WTC11 (cell line): ENCODE measurements around the gene PROX2. TPM values are rescaled to one million over a fixed set of nuclear protein-coding genes. Genes with fewer than 3 reads are reported as not detected.

Source experiments
- ATAC-seq: fragments of 200-7000 bp; cut with Tn5 transposase; 2 replicates; pipeline ENCODE4 v1.10.0; 2021; ENCODE audit warnings: mild to moderate bottlenecking, moderate library complexity
- CTCF ChIA-PET: fragments of 300-600 bp; sonication (Branson Sonifier 250); formaldehyde crosslinking; loops from one replicate; lab custom pipeline; 2021; ENCODE audit warnings: antibody characterized with exemption; lab: Charles Lee
- POLR2A ChIA-PET: fragments of 350-600 bp; sonication (Branson Sonifier 250); formaldehyde crosslinking; loops from one replicate; lab custom pipeline; 2021; ENCODE audit warnings: antibody characterized with exemption; lab: Charles Lee
- DNase-seq: peaks from one replicate; pipeline ENCODE4 v3.0.0; 2021; ENCODE audit warnings: low spot score
- H3K27ac Mint-ChIP-seq: 2 replicates; pipeline ENCODE4 v1.8.0; 2021; ENCODE audit warnings: mixed read lengths
- H3K27me3 Mint-ChIP-seq: 2 replicates; pipeline ENCODE4 v1.8.0; 2021; ENCODE audit warnings: low read depth, mild to moderate bottlenecking, moderate library complexity, mixed read lengths
- H3K36me3 Mint-ChIP-seq: 2 replicates; pipeline ENCODE4 v1.8.0; 2021; ENCODE audit warnings: mixed read lengths
- H3K4me1 Mint-ChIP-seq: 2 replicates; pipeline ENCODE4 v1.8.0; 2022; ENCODE audit warnings: mixed read lengths
- H3K4me3 Mint-ChIP-seq: 2 replicates; pipeline ENCODE4 v1.8.0; 2021; ENCODE audit warnings: mild to moderate bottlenecking, moderate library complexity, mixed read lengths
- H3K9me3 Mint-ChIP-seq: 2 replicates; pipeline ENCODE4 v1.8.0; 2021; ENCODE audit warnings: mixed read lengths
- CREB1 ChIP-seq: sonication (generic); formaldehyde crosslinking; IDR thresholded peaks from 2 replicates; pipeline ENCODE4 v1.8.0; 2023; ENCODE audit warnings: mild to moderate bottlenecking, missing genetic modification reagents
- ELF4 ChIP-seq: sonication (generic); formaldehyde crosslinking; IDR thresholded peaks from 2 replicates; pipeline ENCODE4 v1.8.1; 2022; ENCODE audit warnings: low read depth, mild to moderate bottlenecking, moderate library complexity, missing genetic modification reagents
- EMX1 ChIP-seq: fragments of 250-450 bp; sonication (Bioruptor Pico); IDR thresholded peaks from 2 replicates; pipeline ENCODE4 v1.8.0; 2021; ENCODE audit warnings: mild to moderate bottlenecking
- FOXK1 ChIP-seq: sonication (generic); formaldehyde crosslinking; IDR thresholded peaks from 2 replicates; pipeline ENCODE4 v1.8.0; 2022; ENCODE audit warnings: mild to moderate bottlenecking, moderate library complexity, missing genetic modification reagents
- GTF2I ChIP-seq: fragments of 250-450 bp; sonication (Bioruptor Pico); conservative IDR thresholded peaks from 2 replicates; pipeline ENCODE4 v1.4.0; 2021; ENCODE audit warnings: mild to moderate bottlenecking
- JAZF1 ChIP-seq: fragments of 250-450 bp; sonication (Bioruptor Pico); IDR thresholded peaks from 2 replicates; pipeline ENCODE4 v1.9.0; 2021; ENCODE audit warnings: moderate library complexity, mild to moderate bottlenecking, inconsistent platforms
- MYBL2 ChIP-seq: sonication (generic); formaldehyde crosslinking; IDR thresholded peaks from 2 replicates; pipeline ENCODE4 v1.8.1; 2023; ENCODE audit warnings: mild to moderate bottlenecking, moderate library complexity, missing genetic modification reagents
- NFE2L1 ChIP-seq: sonication (generic); formaldehyde crosslinking; IDR thresholded peaks from 2 replicates; pipeline ENCODE4 v1.8.1; 2023; ENCODE audit warnings: missing genetic modification reagents
- NFYB ChIP-seq: sonication (generic); formaldehyde crosslinking; conservative IDR thresholded peaks from 2 replicates; pipeline ENCODE4 v1.8.0; 2022; ENCODE audit warnings: low read depth, missing genetic modification reagents
- PRRX2 ChIP-seq: fragments of 250-450 bp; sonication (Bioruptor Pico); IDR thresholded peaks from 2 replicates; pipeline ENCODE4 v1.8.0; 2021; ENCODE audit warnings: mild to moderate bottlenecking
- TCF7 ChIP-seq: sonication (generic); formaldehyde crosslinking; IDR thresholded peaks from 2 replicates; pipeline ENCODE4 v1.8.0; 2022; ENCODE audit warnings: mild to moderate bottlenecking, low read depth, missing genetic modification reagents, moderate library complexity
- TEAD1 ChIP-seq: sonication (generic); formaldehyde crosslinking; IDR thresholded peaks from 2 replicates; pipeline ENCODE4 v1.8.0; 2022; ENCODE audit warnings: mild to moderate bottlenecking, missing genetic modification reagents
- ZNF396 ChIP-seq: fragments of 250-450 bp; sonication (Bioruptor Pico); IDR thresholded peaks from 2 replicates; pipeline ENCODE4 v1.8.0; 2021; ENCODE audit warnings: mild to moderate bottlenecking, moderate library complexity, borderline replicate concordance
- ZNF423 ChIP-seq: fragments of 250-450 bp; sonication (Bioruptor Pico); IDR thresholded peaks from 2 replicates; pipeline ENCODE4 v2.1.2; 2022; ENCODE audit warnings: mild to moderate bottlenecking, moderate library complexity
- ZNF671 ChIP-seq: fragments of 250-450 bp; sonication (Bioruptor Pico); IDR thresholded peaks from 2 replicates; pipeline ENCODE4 v1.8.0; 2021; ENCODE audit warnings: mild to moderate bottlenecking
- total RNA-seq: library from RNA; stranded (reverse); gene quantifications from 3 replicates; pipeline ENCODE4 v1.2.3, GENCODE V29; 2021
- TF ChIP-seq, protein P1 (sequence below): sonication (generic); formaldehyde crosslinking; IDR thresholded peaks from 2 replicates; pipeline ENCODE4 v1.8.1; 2023; ENCODE audit warnings: mild to moderate bottlenecking, missing genetic modification reagents
- TF ChIP-seq, protein P2 (sequence below): fragments of 200-600 bp; IDR thresholded peaks from 2 replicates; pipeline ENCODE4 v1.8.0; 2022; ENCODE audit warnings: antibody characterized with exemption
- TF ChIP-seq, protein P3 (sequence below): fragments of 250-450 bp; sonication (Bioruptor Pico); IDR thresholded peaks from 2 replicates; pipeline ENCODE4 v1.8.0; 2021; ENCODE audit warnings: mild to moderate bottlenecking
- TF ChIP-seq, protein P4 (sequence below): fragments of 250-450 bp; sonication (Bioruptor Pico); IDR thresholded peaks from 2 replicates; pipeline ENCODE4 v1.9.0; 2021; ENCODE audit warnings: mild to moderate bottlenecking, borderline replicate concordance
- TF ChIP-seq, protein P5 (sequence below): sonication (generic); formaldehyde crosslinking; IDR thresholded peaks from 2 replicates; pipeline ENCODE4 v1.8.1; 2022; ENCODE audit warnings: low read depth, mild to moderate bottlenecking, moderate library complexity, missing genetic modification reagents, borderline replicate concordance
- TF ChIP-seq, protein P6 (sequence below): sonication (generic); formaldehyde crosslinking; IDR thresholded peaks from 2 replicates; pipeline ENCODE4 v1.8.0; 2022; ENCODE audit warnings: mild to moderate bottlenecking, missing genetic modification reagents
- TF ChIP-seq, protein P7 (sequence below): sonication (generic); formaldehyde crosslinking; IDR thresholded peaks from 2 replicates; pipeline ENCODE4 v1.8.0; 2022; ENCODE audit warnings: mild to moderate bottlenecking, missing genetic modification reagents

Gene PROX2
- total RNA-seq, 1 experiment from 2014 or later: 0.04 TPM

DNA sequence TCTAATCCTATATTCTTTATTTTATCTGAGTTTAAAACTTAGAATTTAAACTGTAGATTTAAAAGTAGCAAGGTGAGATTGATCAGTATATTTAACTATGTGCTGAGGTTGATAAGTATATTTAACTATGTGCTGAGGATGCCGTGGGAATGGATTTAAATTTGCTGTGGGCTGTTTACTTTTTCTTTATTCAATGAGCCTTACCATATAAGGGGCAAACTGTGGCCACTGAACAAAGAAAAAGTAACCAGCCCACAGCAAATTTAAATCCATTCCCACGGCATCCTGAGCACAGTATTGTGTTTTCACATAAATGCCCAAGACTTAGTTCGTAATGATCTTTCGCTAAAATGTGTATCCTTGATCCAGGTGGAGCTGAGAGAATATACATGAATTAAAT lies 43.1 kb downstream of the PROX2 start:
- DNase-seq (no peak), ATAC-seq (no peak)
- no peak overlapping the region for H3K27ac Mint-ChIP-seq
- CTCF ChIA-PET: no interaction called here
- H3K27me3 Mint-ChIP-seq: no peaks in the 10 kb centered on the region
- H3K4me3 Mint-ChIP-seq: no peak overlapping the region
- TF ChIP-seq, protein P1, sequence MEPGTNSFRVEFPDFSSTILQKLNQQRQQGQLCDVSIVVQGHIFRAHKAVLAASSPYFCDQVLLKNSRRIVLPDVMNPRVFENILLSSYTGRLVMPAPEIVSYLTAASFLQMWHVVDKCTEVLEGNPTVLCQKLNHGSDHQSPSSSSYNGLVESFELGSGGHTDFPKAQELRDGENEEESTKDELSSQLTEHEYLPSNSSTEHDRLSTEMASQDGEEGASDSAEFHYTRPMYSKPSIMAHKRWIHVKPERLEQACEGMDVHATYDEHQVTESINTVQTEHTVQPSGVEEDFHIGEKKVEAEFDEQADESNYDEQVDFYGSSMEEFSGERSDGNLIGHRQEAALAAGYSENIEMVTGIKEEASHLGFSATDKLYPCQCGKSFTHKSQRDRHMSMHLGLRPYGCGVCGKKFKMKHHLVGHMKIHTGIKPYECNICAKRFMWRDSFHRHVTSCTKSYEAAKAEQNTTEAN: no peak
- no peak for TF ChIP-seq NFYB (CRISPR knock-in tag)
- TF ChIP-seq ZNF423: no peak
- no peak for TF ChIP-seq ZNF396 (CRISPR knock-in tag)
- TF ChIP-seq, protein P2, sequence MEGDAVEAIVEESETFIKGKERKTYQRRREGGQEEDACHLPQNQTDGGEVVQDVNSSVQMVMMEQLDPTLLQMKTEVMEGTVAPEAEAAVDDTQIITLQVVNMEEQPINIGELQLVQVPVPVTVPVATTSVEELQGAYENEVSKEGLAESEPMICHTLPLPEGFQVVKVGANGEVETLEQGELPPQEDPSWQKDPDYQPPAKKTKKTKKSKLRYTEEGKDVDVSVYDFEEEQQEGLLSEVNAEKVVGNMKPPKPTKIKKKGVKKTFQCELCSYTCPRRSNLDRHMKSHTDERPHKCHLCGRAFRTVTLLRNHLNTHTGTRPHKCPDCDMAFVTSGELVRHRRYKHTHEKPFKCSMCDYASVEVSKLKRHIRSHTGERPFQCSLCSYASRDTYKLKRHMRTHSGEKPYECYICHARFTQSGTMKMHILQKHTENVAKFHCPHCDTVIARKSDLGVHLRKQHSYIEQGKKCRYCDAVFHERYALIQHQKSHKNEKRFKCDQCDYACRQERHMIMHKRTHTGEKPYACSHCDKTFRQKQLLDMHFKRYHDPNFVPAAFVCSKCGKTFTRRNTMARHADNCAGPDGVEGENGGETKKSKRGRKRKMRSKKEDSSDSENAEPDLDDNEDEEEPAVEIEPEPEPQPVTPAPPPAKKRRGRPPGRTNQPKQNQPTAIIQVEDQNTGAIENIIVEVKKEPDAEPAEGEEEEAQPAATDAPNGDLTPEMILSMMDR: no peak
- TF ChIP-seq, all 79 proteins: peak for 0
- Mint-ChIP-seq H3K4me1 (no peaks in the 10 kb centered on the region), H3K9me3 (no peaks in the 10 kb centered on the region), H3K36me3 (peaks cover 29% of the 10 kb centered on the region)
- POLR2A ChIA-PET: no interaction called here

DNA sequence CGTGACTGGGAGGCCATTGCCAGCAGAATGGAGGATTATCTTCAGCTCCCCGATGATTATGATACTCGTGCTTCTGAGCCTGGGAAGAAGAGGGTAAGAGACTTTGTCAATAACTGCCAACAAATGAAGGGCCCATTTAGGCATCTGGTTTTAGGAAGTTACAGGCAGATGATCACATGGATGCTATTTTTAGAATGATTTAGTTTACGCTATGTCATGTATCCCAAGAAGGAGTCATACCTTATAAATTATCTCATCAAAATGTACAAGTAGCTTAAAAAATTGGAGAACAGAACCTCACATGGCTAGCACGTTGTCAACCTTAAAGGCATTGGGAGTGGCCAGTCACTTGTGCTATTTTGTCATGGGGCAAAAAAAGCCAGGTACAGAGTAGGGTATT lies 46.7 kb downstream of the PROX2 start:
- Mint-ChIP-seq H3K9me3 (no peaks in the 10 kb centered on the region), H3K4me3 (no peak overlapping the region), H3K27ac (peak overlapping the region; percentile 5; the same call in 1 of the 2 replicates), H3K4me1 (peaks cover 15% of the 10 kb centered on the region), H3K27me3 (no peaks in the 10 kb centered on the region), H3K36me3 (peaks cover 21% of the 10 kb centered on the region)
- DNase-seq (no peak), ATAC-seq (no peak)
- TF ChIP-seq NFE2L1 (CRISPR knock-in tag): no peak
- TF ChIP-seq, protein P3, sequence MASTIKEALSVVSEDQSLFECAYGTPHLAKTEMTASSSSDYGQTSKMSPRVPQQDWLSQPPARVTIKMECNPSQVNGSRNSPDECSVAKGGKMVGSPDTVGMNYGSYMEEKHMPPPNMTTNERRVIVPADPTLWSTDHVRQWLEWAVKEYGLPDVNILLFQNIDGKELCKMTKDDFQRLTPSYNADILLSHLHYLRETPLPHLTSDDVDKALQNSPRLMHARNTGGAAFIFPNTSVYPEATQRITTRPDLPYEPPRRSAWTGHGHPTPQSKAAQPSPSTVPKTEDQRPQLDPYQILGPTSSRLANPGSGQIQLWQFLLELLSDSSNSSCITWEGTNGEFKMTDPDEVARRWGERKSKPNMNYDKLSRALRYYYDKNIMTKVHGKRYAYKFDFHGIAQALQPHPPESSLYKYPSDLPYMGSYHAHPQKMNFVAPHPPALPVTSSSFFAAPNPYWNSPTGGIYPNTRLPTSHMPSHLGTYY (CRISPR knock-in tag): no peak
- TF ChIP-seq FOXK1 (CRISPR knock-in tag): no peak
- TF ChIP-seq MYBL2: no peak
- no peak for TF ChIP-seq GTF2I (CRISPR knock-in tag)
- TF ChIP-seq CREB1 (CRISPR knock-in tag): no peak
- TF ChIP-seq, protein P4, sequence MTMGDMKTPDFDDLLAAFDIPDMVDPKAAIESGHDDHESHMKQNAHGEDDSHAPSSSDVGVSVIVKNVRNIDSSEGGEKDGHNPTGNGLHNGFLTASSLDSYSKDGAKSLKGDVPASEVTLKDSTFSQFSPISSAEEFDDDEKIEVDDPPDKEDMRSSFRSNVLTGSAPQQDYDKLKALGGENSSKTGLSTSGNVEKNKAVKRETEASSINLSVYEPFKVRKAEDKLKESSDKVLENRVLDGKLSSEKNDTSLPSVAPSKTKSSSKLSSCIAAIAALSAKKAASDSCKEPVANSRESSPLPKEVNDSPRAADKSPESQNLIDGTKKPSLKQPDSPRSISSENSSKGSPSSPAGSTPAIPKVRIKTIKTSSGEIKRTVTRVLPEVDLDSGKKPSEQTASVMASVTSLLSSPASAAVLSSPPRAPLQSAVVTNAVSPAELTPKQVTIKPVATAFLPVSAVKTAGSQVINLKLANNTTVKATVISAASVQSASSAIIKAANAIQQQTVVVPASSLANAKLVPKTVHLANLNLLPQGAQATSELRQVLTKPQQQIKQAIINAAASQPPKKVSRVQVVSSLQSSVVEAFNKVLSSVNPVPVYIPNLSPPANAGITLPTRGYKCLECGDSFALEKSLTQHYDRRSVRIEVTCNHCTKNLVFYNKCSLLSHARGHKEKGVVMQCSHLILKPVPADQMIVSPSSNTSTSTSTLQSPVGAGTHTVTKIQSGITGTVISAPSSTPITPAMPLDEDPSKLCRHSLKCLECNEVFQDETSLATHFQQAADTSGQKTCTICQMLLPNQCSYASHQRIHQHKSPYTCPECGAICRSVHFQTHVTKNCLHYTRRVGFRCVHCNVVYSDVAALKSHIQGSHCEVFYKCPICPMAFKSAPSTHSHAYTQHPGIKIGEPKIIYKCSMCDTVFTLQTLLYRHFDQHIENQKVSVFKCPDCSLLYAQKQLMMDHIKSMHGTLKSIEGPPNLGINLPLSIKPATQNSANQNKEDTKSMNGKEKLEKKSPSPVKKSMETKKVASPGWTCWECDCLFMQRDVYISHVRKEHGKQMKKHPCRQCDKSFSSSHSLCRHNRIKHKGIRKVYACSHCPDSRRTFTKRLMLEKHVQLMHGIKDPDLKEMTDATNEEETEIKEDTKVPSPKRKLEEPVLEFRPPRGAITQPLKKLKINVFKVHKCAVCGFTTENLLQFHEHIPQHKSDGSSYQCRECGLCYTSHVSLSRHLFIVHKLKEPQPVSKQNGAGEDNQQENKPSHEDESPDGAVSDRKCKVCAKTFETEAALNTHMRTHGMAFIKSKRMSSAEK: no peak
- no peak for TF ChIP-seq ELF4 (CRISPR knock-in tag)
- TF ChIP-seq PRRX2 (CRISPR knock-in tag): no peak
- TF ChIP-seq NFYB (CRISPR knock-in tag): no peak
- TF ChIP-seq, protein P5, sequence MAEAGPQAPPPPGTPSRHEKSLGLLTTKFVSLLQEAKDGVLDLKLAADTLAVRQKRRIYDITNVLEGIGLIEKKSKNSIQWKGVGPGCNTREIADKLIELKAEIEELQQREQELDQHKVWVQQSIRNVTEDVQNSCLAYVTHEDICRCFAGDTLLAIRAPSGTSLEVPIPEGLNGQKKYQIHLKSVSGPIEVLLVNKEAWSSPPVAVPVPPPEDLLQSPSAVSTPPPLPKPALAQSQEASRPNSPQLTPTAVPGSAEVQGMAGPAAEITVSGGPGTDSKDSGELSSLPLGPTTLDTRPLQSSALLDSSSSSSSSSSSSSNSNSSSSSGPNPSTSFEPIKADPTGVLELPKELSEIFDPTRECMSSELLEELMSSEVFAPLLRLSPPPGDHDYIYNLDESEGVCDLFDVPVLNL (CRISPR knock-in tag): no peak
- no peak for TF ChIP-seq JAZF1 (CRISPR knock-in tag)
- no peak for TF ChIP-seq ZNF671 (CRISPR knock-in tag)
- TF ChIP-seq, protein P6, sequence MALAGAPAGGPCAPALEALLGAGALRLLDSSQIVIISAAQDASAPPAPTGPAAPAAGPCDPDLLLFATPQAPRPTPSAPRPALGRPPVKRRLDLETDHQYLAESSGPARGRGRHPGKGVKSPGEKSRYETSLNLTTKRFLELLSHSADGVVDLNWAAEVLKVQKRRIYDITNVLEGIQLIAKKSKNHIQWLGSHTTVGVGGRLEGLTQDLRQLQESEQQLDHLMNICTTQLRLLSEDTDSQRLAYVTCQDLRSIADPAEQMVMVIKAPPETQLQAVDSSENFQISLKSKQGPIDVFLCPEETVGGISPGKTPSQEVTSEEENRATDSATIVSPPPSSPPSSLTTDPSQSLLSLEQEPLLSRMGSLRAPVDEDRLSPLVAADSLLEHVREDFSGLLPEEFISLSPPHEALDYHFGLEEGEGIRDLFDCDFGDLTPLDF (CRISPR knock-in tag): no peak
- TF ChIP-seq EMX1 (CRISPR knock-in tag): no peak
- no peak for TF ChIP-seq TCF7 (CRISPR knock-in tag)
- TF ChIP-seq, protein P7, sequence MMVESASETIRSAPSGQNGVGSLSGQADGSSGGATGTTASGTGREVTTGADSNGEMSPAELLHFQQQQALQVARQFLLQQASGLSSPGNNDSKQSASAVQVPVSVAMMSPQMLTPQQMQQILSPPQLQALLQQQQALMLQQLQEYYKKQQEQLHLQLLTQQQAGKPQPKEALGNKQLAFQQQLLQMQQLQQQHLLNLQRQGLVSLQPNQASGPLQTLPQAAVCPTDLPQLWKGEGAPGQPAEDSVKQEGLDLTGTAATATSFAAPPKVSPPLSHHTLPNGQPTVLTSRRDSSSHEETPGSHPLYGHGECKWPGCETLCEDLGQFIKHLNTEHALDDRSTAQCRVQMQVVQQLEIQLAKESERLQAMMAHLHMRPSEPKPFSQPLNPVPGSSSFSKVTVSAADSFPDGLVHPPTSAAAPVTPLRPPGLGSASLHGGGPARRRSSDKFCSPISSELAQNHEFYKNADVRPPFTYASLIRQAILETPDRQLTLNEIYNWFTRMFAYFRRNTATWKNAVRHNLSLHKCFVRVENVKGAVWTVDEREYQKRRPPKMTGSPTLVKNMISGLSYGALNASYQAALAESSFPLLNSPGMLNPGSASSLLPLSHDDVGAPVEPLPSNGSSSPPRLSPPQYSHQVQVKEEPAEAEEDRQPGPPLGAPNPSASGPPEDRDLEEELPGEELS (CRISPR knock-in tag): no peak
- no peak for TF ChIP-seq TEAD1 (CRISPR knock-in tag)
- ChIA-PET CTCF (no interaction called here), POLR2A (no interaction called here)
